H9 (cell line): ENCODE data around the gene CREG1. TPM values are rescaled to one million over a fixed set of nuclear protein-coding genes. Genes with fewer than 3 reads are reported as not detected.
A peak's percentile ranks its signal among the peaks of the same experiment; 100 is the strongest.
"Not testable (repeated sequence)": the region's sequence is repeated elsewhere in the genome, so short reads cannot be mapped to it uniquely, and the experiment has no call there.

Experiments used
- DNase-seq: peaks from one replicate; pipeline ENCODE4 v3.0.0-alpha.2; 2017
- H2AFZ ChIP-seq: one replicate; pipeline ENCODE4 v1.6.1; 2013; ENCODE audit warnings: mild to moderate bottlenecking, low read length, control low read depth, moderate library complexity
- H2AK5ac ChIP-seq: 2 replicates; pipeline ENCODE4 v1.6.1; 2013; ENCODE audit warnings: low read length, control low read depth, mixed read lengths; ENCODE audit not compliant: insufficient read length
- H2BK120ac ChIP-seq: one replicate; pipeline ENCODE4 v1.6.1; 2013; ENCODE audit warnings: low read depth, mild to moderate bottlenecking, low read length, control low read depth, inconsistent platforms; ENCODE audit not compliant: poor library complexity, severe bottlenecking
- H2BK12ac ChIP-seq: 2 replicates; pipeline ENCODE4 v1.6.1; 2013; ENCODE audit warnings: low read length, control low read depth, mixed read lengths, low read depth; ENCODE audit not compliant: insufficient read length
- H2BK15ac ChIP-seq: 2 replicates; pipeline ENCODE4 v1.6.1; 2013; ENCODE audit warnings: low read depth, low read length, control low read depth
- H2BK20ac ChIP-seq: one replicate; pipeline ENCODE4 v1.6.1; 2013; ENCODE audit warnings: low read depth, mild to moderate bottlenecking, low read length, control low read depth, inconsistent platforms; ENCODE audit not compliant: poor library complexity, severe bottlenecking
- H2BK5ac ChIP-seq: 2 replicates; pipeline ENCODE4 v1.6.1; 2013; ENCODE audit warnings: low read length, control low read depth, mixed read lengths; ENCODE audit not compliant: insufficient read length
- H3K14ac ChIP-seq: 2 replicates; pipeline ENCODE4 v1.6.1; 2013; ENCODE audit warnings: low read length, control low read depth; ENCODE audit not compliant: insufficient read depth
- H3K18ac ChIP-seq: 2 replicates; pipeline ENCODE4 v1.6.1; 2013; ENCODE audit warnings: low read depth, mild to moderate bottlenecking, mixed read lengths, low read length, control low read depth; ENCODE audit not compliant: insufficient read length
- H3K23ac ChIP-seq: 2 replicates; pipeline ENCODE4 v1.6.1; 2013; ENCODE audit warnings: low read length, control low read depth, mixed read lengths, low read depth; ENCODE audit not compliant: insufficient read length
- H3K23me2 ChIP-seq: 2 replicates; pipeline ENCODE4 v1.6.1; 2013; ENCODE audit warnings: low read depth, mild to moderate bottlenecking, mixed read lengths, low read length, control low read depth; ENCODE audit not compliant: insufficient read length, poor library complexity, severe bottlenecking
- H3K27ac ChIP-seq: 2 replicates; pipeline ENCODE4 v1.5.1; 2013; ENCODE audit warnings: low read length, control low read depth, mixed read lengths, low read depth; ENCODE audit not compliant: insufficient read length
- H3K27me3 ChIP-seq: 2 replicates; pipeline ENCODE4 v1.6.1; 2013; ENCODE audit warnings: low read length, control low read depth, inconsistent platforms; ENCODE audit not compliant: insufficient read depth
- H3K4ac ChIP-seq: 2 replicates; pipeline ENCODE4 v1.6.1; 2013; ENCODE audit warnings: low read depth, mild to moderate bottlenecking, control low read depth, inconsistent platforms, low read length, moderate library complexity
- H3K4me1 ChIP-seq: 2 replicates; pipeline ENCODE4 v1.6.1; 2013; ENCODE audit warnings: low read length, control low read depth, inconsistent platforms; ENCODE audit not compliant: insufficient read depth
- H3K4me2 ChIP-seq: 2 replicates; pipeline ENCODE4 v1.6.1; 2013; ENCODE audit warnings: low read length, control low read depth, mixed read lengths; ENCODE audit not compliant: insufficient read length, insufficient read depth
- H3K56ac ChIP-seq: 2 replicates; pipeline ENCODE4 v1.6.1; 2013; ENCODE audit warnings: low read depth, mild to moderate bottlenecking, mixed read lengths, low read length, control low read depth; ENCODE audit not compliant: insufficient read length
- H3K79me1 ChIP-seq: 2 replicates; pipeline ENCODE4 v1.6.1; 2013; ENCODE audit warnings: low read depth, mild to moderate bottlenecking, moderate library complexity, low read length, control low read depth, inconsistent platforms; ENCODE audit not compliant: insufficient read depth, poor library complexity, severe bottlenecking
- H3K79me2 ChIP-seq: 2 replicates; pipeline ENCODE4 v1.6.1; 2013; ENCODE audit warnings: low read length, control low read depth, inconsistent platforms; ENCODE audit not compliant: insufficient read depth
- H3K9ac ChIP-seq: 2 replicates; pipeline ENCODE4 v1.6.1; 2013; ENCODE audit warnings: low read length, control low read depth, mixed read lengths; ENCODE audit not compliant: insufficient read length; ENCODE audit errors: extremely low read depth
- H3K9me3 ChIP-seq: one replicate; pipeline ENCODE4 v1.6.1; 2013; ENCODE audit warnings: low read depth, low read length, inconsistent platforms; ENCODE audit not compliant: control insufficient read depth
- H3T11ph ChIP-seq: one replicate; pipeline ENCODE4 v1.6.1; 2013; ENCODE audit warnings: mild to moderate bottlenecking, low read length, control low read depth, inconsistent platforms
- H4K20me1 ChIP-seq: one replicate; pipeline ENCODE4 v1.6.1; 2013; ENCODE audit not compliant: control insufficient read depth, insufficient read length, insufficient read depth
- H4K5ac ChIP-seq: 2 replicates; pipeline ENCODE4 v1.6.1; 2013; ENCODE audit warnings: low read depth, mild to moderate bottlenecking, mixed read lengths, low read length, control low read depth; ENCODE audit not compliant: insufficient read length
- H4K8ac ChIP-seq: replicated peaks from 2 replicates; pipeline ENCODE4 v1.6.1; 2013; ENCODE audit warnings: low read length, control low read depth, mixed read lengths, low read depth; ENCODE audit not compliant: insufficient read length
- H4K91ac ChIP-seq: 2 replicates; pipeline ENCODE4 v1.6.1; 2013; ENCODE audit warnings: low read depth, mild to moderate bottlenecking, moderate library complexity, mixed read lengths, low read length, control low read depth; ENCODE audit not compliant: insufficient read length
- H3K27ac Mint-ChIP-seq, 3 experiments: 2 replicates in 2 of 3; 3 replicates in 1 of 3; pipeline ENCODE4 v1.8.0; 2020 to 2021; ENCODE audit warnings: mixed read lengths in 3 of 3, mild to moderate bottlenecking in 1 of 3, moderate library complexity in 1 of 3
- H3K27me3 Mint-ChIP-seq: 2 replicates; pipeline ENCODE4 v1.8.0; 2021; ENCODE audit warnings: low read depth, mild to moderate bottlenecking, moderate library complexity, mixed read lengths
- H3K36me3 Mint-ChIP-seq, 3 experiments: 2 replicates in 2 of 3; 3 replicates in 1 of 3; pipeline ENCODE4 v1.8.0; 2020 to 2021; ENCODE audit warnings: low read depth in 3 of 3, mixed read lengths in 3 of 3; ENCODE audit not compliant: insufficient read depth in 1 of 3
- H3K4me1 Mint-ChIP-seq, 2 experiments: 2 replicates each; pipeline ENCODE4 v1.8.0; 2020; ENCODE audit warnings: mixed read lengths in 2 of 2
- H3K4me3 Mint-ChIP-seq, 2 experiments: 2 replicates in 1 of 2; 3 replicates in 1 of 2; pipeline ENCODE4 v1.8.0; 2020 to 2021; ENCODE audit warnings: mild to moderate bottlenecking in 2 of 2, mixed read lengths in 2 of 2, moderate library complexity in 1 of 2
- H3K9me3 Mint-ChIP-seq, 2 experiments: 2 replicates in 1 of 2; 3 replicates in 1 of 2; pipeline ENCODE4 v1.8.0; 2020; ENCODE audit warnings: mild to moderate bottlenecking in 2 of 2, mixed read lengths in 2 of 2, moderate library complexity in 1 of 2
- WGBS: extraction: QIAGEN DNeasy Blood & Tissue Kit; methylation state at CpG from one replicate; pipeline ENCODE4 v1.1.7; 2013; ENCODE audit warnings: missing lambda C conversion rate, low lambda C conversion rate, mixed read lengths; ENCODE audit not compliant: insufficient read length; ENCODE audit errors: extremely low coverage; 5-methylcytosine and 5-hydroxymethylcytosine counted together
- total RNA-seq: library from RNA; stranded (reverse); gene quantifications from 2 replicates; pipeline ENCODE4 v1.2.1, GENCODE V29; 2021
- TF ChIP-seq, protein P1 (sequence below): fragments of 200-600 bp; sonication (generic); conservative IDR thresholded peaks from 3 replicates; pipeline ENCODE4 v1.8.0; 2021; ENCODE audit warnings: antibody characterized with exemption, mild to moderate bottlenecking

The CREG1 gene
- total RNA-seq, 1 experiment from 2014 or later = 19.8 TPM

DNA sequence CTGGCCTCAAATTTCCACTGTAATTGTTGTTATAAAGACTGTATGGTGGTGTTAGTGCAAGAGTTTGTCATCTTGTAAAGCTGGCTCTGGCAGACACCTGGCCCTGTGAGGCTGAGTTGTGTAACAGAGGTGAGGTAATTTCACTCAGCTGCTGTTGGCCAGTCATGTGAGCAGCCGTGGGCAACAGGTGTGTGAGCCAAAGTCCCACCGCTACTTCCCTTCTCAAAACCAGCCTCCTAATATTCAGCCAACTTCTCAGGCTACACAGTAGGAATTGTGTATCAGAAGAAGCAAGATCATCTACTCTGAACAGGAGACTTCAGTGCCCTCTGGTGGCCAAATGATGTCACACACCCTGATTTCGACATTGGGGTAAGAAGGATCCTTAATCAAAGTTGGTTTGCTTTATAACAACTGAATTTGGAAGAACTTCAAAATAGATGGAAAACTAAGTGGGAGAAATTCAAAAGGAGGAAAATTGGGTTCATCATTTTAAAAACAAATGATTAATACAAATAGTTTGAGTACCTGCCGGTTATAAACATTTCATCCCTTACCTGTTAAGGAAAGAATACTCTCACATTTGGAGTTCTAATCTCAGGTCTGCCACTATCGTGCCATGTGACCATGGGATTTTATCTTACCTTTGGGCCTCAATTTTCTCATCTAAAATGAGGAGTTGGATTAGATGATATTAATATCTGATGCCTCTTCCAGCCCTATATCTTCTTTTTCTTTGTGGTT, 2.6 kb upstream of the CREG1 start:
- Histone ChIP-seq H4K91ac (no peak overlapping the region), H3K27me3 (no peaks in the 10 kb centered on the region), H3K79me1 (no peaks in the 10 kb centered on the region), H3K14ac (no peak overlapping the region), H3K4me2 (no peak overlapping the region), H2AK5ac (no peak overlapping the region), H3K23me2 (peaks cover 9% of the 10 kb centered on the region), H2BK15ac (no peak overlapping the region), H2BK20ac (no peak overlapping the region), H4K8ac (no peak overlapping the region), H3K23ac (no peak overlapping the region), H2BK120ac (no peak overlapping the region), H3T11ph (no peak overlapping the region), H3K9me3 (no peaks in the 10 kb centered on the region), H3K9ac (no peak overlapping the region), H3K4me1 (peaks cover 3% of the 10 kb centered on the region; the same call in 1 of the 2 replicates), H3K18ac (no peak overlapping the region), H3K79me2 (no peaks in the 10 kb centered on the region), H3K56ac (no peak overlapping the region), H4K5ac (no peak overlapping the region), H2BK5ac (no peak overlapping the region), H3K27ac (no peak overlapping the region), H2AFZ (no peak overlapping the region), H3K4ac (no peak overlapping the region), H2BK12ac (no peak overlapping the region), H4K20me1 (no peaks in the 10 kb centered on the region)
- H3K36me3 Mint-ChIP-seq = no peaks in the 10 kb centered on the region; a peak in 1 of 7 replicates
- peaks cover 5 to 10% of the 10 kb centered on the region in 2 experiments; a peak in 2 of 4 replicates for H3K4me1 Mint-ChIP-seq
- no CpG with 5 or more reads among the region's 5 CpGs for WGBS
- no peak overlapping the region; a peak in 1 of 7 replicates for H3K27ac Mint-ChIP-seq
- TF ChIP-seq, protein P1, sequence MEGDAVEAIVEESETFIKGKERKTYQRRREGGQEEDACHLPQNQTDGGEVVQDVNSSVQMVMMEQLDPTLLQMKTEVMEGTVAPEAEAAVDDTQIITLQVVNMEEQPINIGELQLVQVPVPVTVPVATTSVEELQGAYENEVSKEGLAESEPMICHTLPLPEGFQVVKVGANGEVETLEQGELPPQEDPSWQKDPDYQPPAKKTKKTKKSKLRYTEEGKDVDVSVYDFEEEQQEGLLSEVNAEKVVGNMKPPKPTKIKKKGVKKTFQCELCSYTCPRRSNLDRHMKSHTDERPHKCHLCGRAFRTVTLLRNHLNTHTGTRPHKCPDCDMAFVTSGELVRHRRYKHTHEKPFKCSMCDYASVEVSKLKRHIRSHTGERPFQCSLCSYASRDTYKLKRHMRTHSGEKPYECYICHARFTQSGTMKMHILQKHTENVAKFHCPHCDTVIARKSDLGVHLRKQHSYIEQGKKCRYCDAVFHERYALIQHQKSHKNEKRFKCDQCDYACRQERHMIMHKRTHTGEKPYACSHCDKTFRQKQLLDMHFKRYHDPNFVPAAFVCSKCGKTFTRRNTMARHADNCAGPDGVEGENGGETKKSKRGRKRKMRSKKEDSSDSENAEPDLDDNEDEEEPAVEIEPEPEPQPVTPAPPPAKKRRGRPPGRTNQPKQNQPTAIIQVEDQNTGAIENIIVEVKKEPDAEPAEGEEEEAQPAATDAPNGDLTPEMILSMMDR = peak; percentile 92
- peaks cover 16% of the 10 kb centered on the region for H3K27me3 Mint-ChIP-seq
- H3K9me3 Mint-ChIP-seq = no peaks in the 10 kb centered on the region
- peak; percentile 73 for DNase-seq
- H3K4me3 Mint-ChIP-seq = peak overlapping the region in 1 of 2 experiments; percentile 28; a peak in 1 of 5 replicates

DNA sequence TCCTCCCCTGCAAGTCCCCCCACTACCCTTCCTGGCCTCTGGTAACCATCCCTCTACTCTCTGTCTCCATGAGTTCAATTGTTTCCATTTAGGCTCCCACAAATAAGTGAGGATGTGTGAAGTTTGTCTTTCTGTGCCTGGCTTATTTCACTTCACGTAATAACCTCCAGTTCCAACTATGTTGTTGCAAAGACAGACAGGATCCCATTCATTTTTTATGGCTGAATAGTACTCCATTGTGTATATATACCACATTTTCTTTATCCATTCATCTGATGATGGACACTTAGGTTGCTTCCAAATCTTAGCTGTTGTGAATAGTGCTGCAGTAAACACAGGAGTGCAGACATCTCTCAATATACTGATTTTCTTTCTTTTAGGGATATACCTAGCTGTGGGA, 1.5 kb upstream of the CREG1 start:
- not testable (repeated sequence) for H3K27ac Mint-ChIP-seq

More for the DNA sequence above, 1.5 kb upstream of the CREG1 start:
- peak overlapping the region in 1 of 2 experiments; percentile 54; a peak in 2 of 5 replicates for H3K4me3 Mint-ChIP-seq
- H3K14ac ChIP-seq, H4K5ac ChIP-seq, H3K79me1 ChIP-seq, H2BK15ac ChIP-seq, H4K91ac ChIP-seq, DNase-seq, H4K20me1 ChIP-seq, H3K23ac ChIP-seq, H3K27ac ChIP-seq, H3K56ac ChIP-seq, H3K27me3 ChIP-seq, H3K9ac ChIP-seq, H3T11ph ChIP-seq, H2AFZ ChIP-seq, H3K9me3 Mint-ChIP-seq, H3K4ac ChIP-seq, H3K4me2 ChIP-seq, H2AK5ac ChIP-seq, H2BK12ac ChIP-seq, H2BK120ac ChIP-seq, H3K23me2 ChIP-seq, H3K4me1 ChIP-seq, H2BK20ac ChIP-seq, H4K8ac ChIP-seq, H3K9me3 ChIP-seq, H3K79me2 ChIP-seq, H3K18ac ChIP-seq, H2BK5ac ChIP-seq, H3K36me3 Mint-ChIP-seq: not testable (repeated sequence)
- WGBS = no CpG with 5 or more reads among the region's 1 CpG
- H3K27me3 Mint-ChIP-seq = peaks cover 16% of the 10 kb centered on the region
- H3K4me1 Mint-ChIP-seq = peaks cover 8 to 17% of the 10 kb centered on the region in 2 experiments; a peak in 3 of 4 replicates
